MM.1S (cell line): ENCODE results near the gene SEPHS2.

Experiments
- DNase-seq: peaks from one replicate; pipeline ENCODE4 v3.0.0-alpha.2; 2015
- H2AFZ ChIP-seq: fragments of 300-600 bp; sonication (generic); 2 replicates; pipeline ENCODE4 v1.6.0; 2016; ENCODE audit warnings: antibody characterized with exemption, low read length
- H3F3A ChIP-seq: fragments of 300-600 bp; sonication (generic); 2 replicates; pipeline ENCODE4 v1.6.1; 2016; ENCODE audit warnings: mild to moderate bottlenecking, antibody characterized with exemption, low read length, moderate library complexity, mixed read lengths; ENCODE audit not compliant: insufficient read depth
- H3K27ac ChIP-seq: fragments of 300-600 bp; sonication (generic); 2 replicates; pipeline ENCODE4 v1.5.1; 2016; ENCODE audit warnings: mild to moderate bottlenecking, low read length
- H3K27me3 ChIP-seq: fragments of 300-600 bp; sonication (generic); replicated peaks from 2 replicates; pipeline ENCODE4 v1.6.0; 2016; ENCODE audit warnings: low read length; ENCODE audit not compliant: insufficient read depth
- H3K36me3 ChIP-seq: fragments of 300-600 bp; sonication (generic); replicated peaks from 2 replicates; pipeline ENCODE4 v1.6.1; 2016; ENCODE audit warnings: mild to moderate bottlenecking, low read length, mixed read lengths; ENCODE audit not compliant: insufficient read depth
- H3K4me1 ChIP-seq: fragments of 300-600 bp; sonication (generic); 2 replicates; pipeline ENCODE4 v1.6.1; 2016; ENCODE audit warnings: low read length, mixed read lengths
- H3K4me2 ChIP-seq: fragments of 300-600 bp; sonication (generic); 2 replicates; pipeline ENCODE4 v1.6.0; 2016; ENCODE audit warnings: low read depth, low read length
- H3K4me3 ChIP-seq: fragments of 300-600 bp; sonication (generic); 2 replicates; pipeline ENCODE4 v1.5.1; 2016; ENCODE audit warnings: low read length, mixed read lengths
- H3K79me2 ChIP-seq: fragments of 300-600 bp; sonication (generic); 2 replicates; pipeline ENCODE4 v1.6.1; 2016; ENCODE audit warnings: mixed run types, low read length, mixed read lengths
- H3K9ac ChIP-seq: fragments of 300-600 bp; sonication (generic); 2 replicates; pipeline ENCODE4 v1.6.1; 2016; ENCODE audit warnings: low read length, mixed read lengths
- H3K9me2 ChIP-seq: fragments of 300-600 bp; sonication (generic); replicated peaks from 2 replicates; pipeline ENCODE4 v1.6.1; 2016; ENCODE audit warnings: mild to moderate bottlenecking, low read length, mixed read lengths; ENCODE audit not compliant: insufficient read depth
- H3K9me3 ChIP-seq: fragments of 300-600 bp; sonication (generic); replicated peaks from 2 replicates; pipeline ENCODE4 v1.6.1; 2016; ENCODE audit warnings: mild to moderate bottlenecking, low read length, mixed read lengths; ENCODE audit not compliant: insufficient read depth
- H4K20me1 ChIP-seq: fragments of 300-600 bp; sonication (generic); 2 replicates; pipeline ENCODE4 v1.6.1; 2016; ENCODE audit warnings: mild to moderate bottlenecking, low read length, moderate library complexity, mixed read lengths; ENCODE audit not compliant: insufficient read depth
- CTCF ChIP-seq: fragments of 300-600 bp; sonication (generic); IDR thresholded peaks from 2 replicates; pipeline ENCODE4 v1.5.1; 2016; ENCODE audit warnings: antibody characterized with exemption, low read length, mixed read lengths
- EZH2 ChIP-seq: fragments of 300-600 bp; sonication (generic); optimal IDR thresholded peaks from 2 replicates; pipeline ENCODE3; 2017; ENCODE audit warnings: low read depth, mild to moderate bottlenecking, antibody characterized with exemption, low read length, mixed read lengths
- EZH2phosphoT487 ChIP-seq: fragments of 300-600 bp; sonication (generic); IDR thresholded peaks from 2 replicates; pipeline ENCODE4 v1.6.1; 2018; ENCODE audit warnings: antibody characterized with exemption, low read length

SEPHS2 gene

GRCh38 chr16:30473231-30474073 lies 27.8 kb upstream of the SEPHS2 start:
- Histone ChIP-seq H2AFZ (peak overlapping the region; percentile 91), H3K27me3 (no peaks in the 10 kb centered on the region), H3K9me2 (no peaks in the 10 kb centered on the region), H3K36me3 (no peaks in the 10 kb centered on the region), H3K4me1 (peaks cover 17% of the 10 kb centered on the region), H3K9ac (peak overlapping the region; percentile 71), H3K4me3 (peak overlapping the region; percentile 80), H4K20me1 (no peaks in the 10 kb centered on the region), H3K27ac (peak overlapping the region; percentile 87; the same call in 1 of the 2 replicates), H3K4me2 (peak overlapping the region; percentile 99), H3K9me3 (no peaks in the 10 kb centered on the region), H3F3A (peaks cover 18% of the 10 kb centered on the region), H3K79me2 (peaks cover 20% of the 10 kb centered on the region)
- no peak for TF ChIP-seq EZH2
- DNase-seq, result no peak

- peak within 1 kb of the TSS; percentile 80 for H3K4me3 ChIP-seq
- peaks cover 20% of the 10 kb centered on the region for H3K79me2 ChIP-seq
- TF ChIP-seq CTCF (no peak), EZH2phosphoT487 (no peak), EZH2 (no peak)
- no peaks in the 10 kb centered on the region for H3K36me3 ChIP-seq
- H3K4me2 ChIP-seq, result peak within 1 kb of the TSS; percentile 99
- H3K4me1 ChIP-seq, result peaks cover 17% of the 10 kb centered on the region
- H3K27me3 ChIP-seq, result no peaks in the 10 kb centered on the region
- peaks cover 18% of the 10 kb centered on the region for H3F3A ChIP-seq
- no peaks in the 10 kb centered on the region for H4K20me1 ChIP-seq
- H3K27ac ChIP-seq, result peak within 1 kb of the TSS; percentile 87
- no peaks in the 10 kb centered on the region for H3K9me2 ChIP-seq
- H2AFZ ChIP-seq, result peak within 1 kb of the TSS; percentile 91
- peak; percentile 93 for DNase-seq
- H3K9me3 ChIP-seq, result no peaks in the 10 kb centered on the region
- H3K9ac ChIP-seq, result peak within 1 kb of the TSS; percentile 71
Observed at GRCh38 chr16:30472328-30472942, 26.8 kb upstream of the SEPHS2 start, which contains the start of gene ITGAL. Gene ITGAL (plus strand): TSS chr16:30472742. CDS start chr16:30472838, 96 bp downstream.

GRCh38 chr16:30470632-30470995 lies 24.9 kb upstream of the SEPHS2 start:
- peaks cover 17% of the 10 kb centered on the region for H3K4me1 ChIP-seq
- no peak for DNase-seq
- H2AFZ ChIP-seq, result no peak overlapping the region
- H3K9ac ChIP-seq, result no peak overlapping the region
- H3K27me3 ChIP-seq, result no peaks in the 10 kb centered on the region
- H3K36me3 ChIP-seq, result no peaks in the 10 kb centered on the region
- H3K4me3 ChIP-seq, result no peak overlapping the region
- no peak overlapping the region for H3K27ac ChIP-seq
- no peaks in the 10 kb centered on the region for H3K9me2 ChIP-seq
- TF ChIP-seq CTCF, result no peak
- TF ChIP-seq EZH2, result no peak
- no peak for TF ChIP-seq EZH2phosphoT487
- H4K20me1 ChIP-seq, result no peaks in the 10 kb centered on the region
- H3K9me3 ChIP-seq, result no peaks in the 10 kb centered on the region
- peaks cover 18% of the 10 kb centered on the region for H3F3A ChIP-seq
- H3K4me2 ChIP-seq, result no peak overlapping the region
- H3K79me2 ChIP-seq, result peaks cover 20% of the 10 kb centered on the region

- Histone ChIP-seq H3K36me3 (no peaks in the 10 kb centered on the region), H3K4me3 (no peak overlapping the region), H3K79me2 (peaks cover 20% of the 10 kb centered on the region), H3K27me3 (no peaks in the 10 kb centered on the region), H2AFZ (no peak overlapping the region), H3K4me2 (no peak overlapping the region), H3F3A (peaks cover 18% of the 10 kb centered on the region), H3K27ac (no peak overlapping the region), H4K20me1 (no peaks in the 10 kb centered on the region), H3K9ac (no peak overlapping the region), H3K9me3 (no peaks in the 10 kb centered on the region), H3K9me2 (no peaks in the 10 kb centered on the region), H3K4me1 (peaks cover 17% of the 10 kb centered on the region)
- TF ChIP-seq CTCF (no peak), EZH2phosphoT487 (no peak), EZH2 (no peak)
- DNase-seq, result no peak
Observed at GRCh38 chr16:30470170-30470512, 24.5 kb upstream of the SEPHS2 start.
